ENCODE measurements around the gene GRHL1.

GRCh38 chr2:10034333-10035052 is 83.0 kb downstream of the GRHL1 start:
- no peak for TF ChIP-seq POLR2A (IDR thresholded peaks at IDR 0.05)
- TF ChIP-seq CTCF (IDR thresholded peaks at IDR 0.05) = no peak
